Endometrial microvascular endothelial cells (primary cell): ENCODE results near the gene LTB4R. TPM values are rescaled to one million over a fixed set of nuclear protein-coding genes. Genes with fewer than 3 reads are reported as not detected.

Experiments
- in situ Hi-C: cut with HindIII; loops from 2 replicates; pipeline ENCODE4 v1.10.0; 2017; ENCODE audit warnings: low sequenced_read_pairs, low pct_unique_long_range_greater_than_20kb; ENCODE audit errors: inconsistent ontology term
- total RNA-seq: library from RNA; depleted of rRNA; stranded (reverse); fragments of >200 nt; gene quantifications from one replicate; pipeline ENCODE4 v1.2.3, GENCODE V29; 2015; ENCODE audit errors: inconsistent ontology term

Gene LTB4R
- total RNA-seq, 1 donor from 2014 or later = 22.6 TPM

GRCh38 chr14:24296341-24297157 is 14.8 kb upstream of the LTB4R start:
- in situ Hi-C loops = loop anchor here (10.0 kb wide), 1 partner anchor 92 kb away; the partner anchor contains the start of gene TSSK4

- in situ Hi-C loops = loop anchor here (10.0 kb wide), 1 partner anchor 93 kb away; the partner anchor contains the start of gene TSSK4
Measured at GRCh38 chr14:24297190-24297964, 13.9 kb upstream of the LTB4R start.

- in situ Hi-C loops = loop anchor here (10.0 kb wide), 1 partner anchor 94 kb away; the partner anchor contains the start of gene TSSK4
Measured at GRCh38 chr14:24298892-24299254, 12.4 kb upstream of the LTB4R start.

DNA sequence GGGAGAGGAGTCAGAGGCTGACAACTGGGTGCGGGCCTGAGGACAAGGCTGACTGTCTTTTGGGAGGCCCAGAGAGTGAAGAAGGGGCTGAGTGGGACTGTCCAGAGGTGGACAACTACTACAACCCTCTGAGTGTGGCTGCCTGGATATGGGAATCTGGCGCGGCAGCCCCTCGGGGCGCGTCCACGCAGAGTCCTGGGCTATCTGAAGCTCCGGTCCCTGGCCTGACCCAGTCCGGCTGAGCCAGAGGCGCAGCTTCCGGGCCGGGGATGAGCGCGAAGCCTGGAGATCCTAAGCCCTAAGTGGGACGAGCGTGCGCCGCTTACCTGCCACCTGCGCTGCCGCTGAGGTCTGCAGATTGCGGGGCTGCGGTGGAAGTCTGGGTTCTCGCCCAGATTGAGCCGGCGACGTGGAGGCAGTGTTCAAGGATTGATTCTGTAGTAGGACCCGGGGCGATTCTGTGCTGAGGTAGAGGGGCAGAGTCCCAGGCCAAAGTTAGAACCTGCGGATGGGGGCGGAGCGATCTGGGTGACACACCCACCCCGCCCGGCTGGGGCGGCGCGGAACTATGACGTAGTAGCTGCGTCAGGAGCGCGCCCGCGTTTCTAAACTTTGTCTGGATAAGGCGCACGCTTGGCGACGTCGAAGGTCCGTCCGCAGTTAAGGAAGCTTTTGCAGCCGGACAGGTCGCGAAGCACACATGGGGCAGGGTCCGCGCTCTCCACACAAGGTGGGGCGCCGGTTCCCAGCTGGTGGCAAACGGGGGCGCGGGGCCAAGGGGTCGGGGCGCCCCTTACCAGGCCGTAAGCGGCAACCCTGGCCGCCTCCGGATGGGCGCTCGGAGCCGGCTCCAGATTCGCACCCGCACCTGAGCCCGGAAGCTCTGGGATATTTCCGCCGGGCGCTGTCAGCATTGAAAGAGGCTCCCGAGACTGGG is 11.8 kb upstream of the LTB4R start, which contains the start of the genes DHRS1 and NOP9:
Gene DHRS1 (minus strand): TSS at position 526 of the 937 bp plus-strand sequence. CDS start 674 bp downstream, outside the sequence.
Gene NOP9 (plus strand): TSS at position 596 of the 937 bp plus-strand sequence. CDS start 105 bp downstream, at position 701.
- in situ Hi-C loops = loop anchor here (10.0 kb wide), 1 partner anchor 95 kb away; the partner anchor contains the start of gene TSSK4

- in situ Hi-C loops = no loop called here
Measured at GRCh38 chr14:24300326-24300980, 10.8 kb upstream of the LTB4R start.

- in situ Hi-C loops = no loop called here
Measured at GRCh38 chr14:24304019-24304387, 7.3 kb upstream of the LTB4R start.

DNA sequence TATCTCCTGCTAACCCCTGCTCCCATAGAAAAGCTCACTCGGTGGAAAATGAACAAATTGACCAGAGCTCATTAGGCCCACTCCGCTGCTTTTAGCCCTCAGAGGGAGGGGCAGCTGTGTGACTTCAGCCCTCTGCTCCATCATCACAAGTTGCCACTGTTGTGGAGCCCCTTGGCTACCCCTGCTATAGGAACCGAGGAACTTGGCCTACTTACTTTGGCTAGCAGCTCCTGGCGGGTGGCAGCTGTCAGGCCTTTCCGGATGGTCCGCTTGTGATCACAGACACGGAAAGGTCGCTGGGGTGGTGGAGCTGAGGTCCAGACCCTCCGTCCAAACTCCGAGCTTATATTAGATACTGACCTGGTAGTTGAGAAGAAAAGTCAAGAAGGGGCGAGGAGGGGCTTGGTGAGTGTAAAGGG is 4.1 kb upstream of the LTB4R start:
- in situ Hi-C loops = no loop called here

- in situ Hi-C loops = no loop called here
Measured at GRCh38 chr14:24307575-24308341, 3.5 kb upstream of the LTB4R start, which contains the start of gene CIDEB. Gene CIDEB (minus strand): TSS chr14:24307977. CDS start chr14:24307858, 119 bp downstream.

GRCh38 chr14:24308342-24309124 is 2.8 kb upstream of the LTB4R start:
- in situ Hi-C loops = no loop called here

DNA sequence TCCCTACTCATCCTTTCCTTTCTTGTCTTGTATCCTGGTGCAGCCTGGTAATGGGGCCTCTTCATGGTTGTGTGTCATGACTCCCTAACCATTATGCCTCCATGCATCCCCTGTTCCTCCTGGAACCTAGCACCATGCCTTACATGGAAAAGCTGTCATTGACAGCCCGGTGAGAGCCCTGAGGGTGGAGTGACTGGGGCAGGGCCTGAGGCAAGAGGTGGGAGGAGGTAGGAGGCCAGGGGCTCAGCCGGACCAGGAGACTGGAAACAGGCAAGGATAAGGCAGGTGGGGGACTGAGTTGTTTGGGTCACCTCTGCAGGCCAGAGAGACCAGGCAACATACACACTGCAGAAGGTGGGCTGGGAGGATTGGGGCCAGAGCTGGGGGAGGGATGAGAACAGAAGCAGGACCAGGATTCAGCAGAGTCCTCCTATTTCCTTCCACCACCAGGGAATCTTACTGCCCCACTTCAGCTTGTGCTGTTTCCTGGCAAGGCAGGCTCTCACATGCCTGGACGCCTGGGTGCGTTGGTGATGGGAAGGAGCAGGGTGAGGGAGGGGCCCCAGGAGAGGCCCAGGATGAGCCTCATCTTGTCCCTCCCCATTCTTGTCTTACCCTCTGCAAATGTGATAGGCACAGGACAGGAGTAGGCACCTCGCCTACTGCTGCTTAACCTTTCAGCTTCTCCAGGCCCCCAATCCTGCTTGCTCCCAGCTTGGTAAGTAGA is 1.6 kb upstream of the LTB4R start, which contains the start of gene LTB4R2:
Gene LTB4R2 (plus strand): TSS at position 603 of the 727 bp plus-strand sequence. CDS start 525 bp downstream, outside the sequence.
- in situ Hi-C loops = no loop called here

GRCh38 chr14:24310265-24310645 is 1.0 kb upstream of the LTB4R start:
- in situ Hi-C loops = no loop called here

DNA sequence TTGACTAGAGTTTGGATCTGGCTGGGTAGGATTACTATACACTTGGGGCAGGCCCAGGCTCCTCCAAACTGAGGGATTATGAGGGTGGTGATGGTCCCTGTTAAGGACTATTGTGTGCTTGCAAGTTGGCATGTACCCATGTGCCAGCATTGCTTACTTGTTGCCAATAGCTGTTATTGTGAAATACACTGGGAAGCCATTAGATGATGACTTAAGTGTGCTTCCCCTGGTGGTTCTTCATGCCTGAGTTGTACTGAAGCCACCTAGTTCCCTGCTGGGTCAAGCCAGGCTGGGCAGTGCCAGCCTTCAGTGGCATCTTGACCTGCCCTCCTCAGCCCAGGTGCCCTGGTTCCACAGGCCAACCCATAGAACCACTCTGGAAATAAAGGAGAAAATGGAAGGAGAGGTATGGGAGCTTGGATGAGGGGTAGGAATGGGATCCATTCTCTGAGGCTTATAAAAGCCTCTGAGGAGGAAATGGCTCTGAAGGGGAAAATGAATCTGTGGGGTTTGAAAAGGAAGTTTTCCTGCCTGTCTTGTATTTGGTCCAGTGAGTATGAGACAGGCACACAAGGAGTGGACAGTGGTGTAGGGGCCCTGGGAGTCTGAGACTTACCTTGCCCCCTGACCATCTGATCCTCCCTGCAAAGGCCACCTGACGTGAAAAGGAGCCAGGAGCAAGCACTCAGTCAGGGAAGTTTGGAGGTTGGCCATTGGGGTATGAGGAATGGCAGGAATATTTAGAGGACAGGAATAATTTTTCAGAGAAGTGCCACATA is 724 bp downstream of the LTB4R start:
- in situ Hi-C loops = no loop called here

DNA sequence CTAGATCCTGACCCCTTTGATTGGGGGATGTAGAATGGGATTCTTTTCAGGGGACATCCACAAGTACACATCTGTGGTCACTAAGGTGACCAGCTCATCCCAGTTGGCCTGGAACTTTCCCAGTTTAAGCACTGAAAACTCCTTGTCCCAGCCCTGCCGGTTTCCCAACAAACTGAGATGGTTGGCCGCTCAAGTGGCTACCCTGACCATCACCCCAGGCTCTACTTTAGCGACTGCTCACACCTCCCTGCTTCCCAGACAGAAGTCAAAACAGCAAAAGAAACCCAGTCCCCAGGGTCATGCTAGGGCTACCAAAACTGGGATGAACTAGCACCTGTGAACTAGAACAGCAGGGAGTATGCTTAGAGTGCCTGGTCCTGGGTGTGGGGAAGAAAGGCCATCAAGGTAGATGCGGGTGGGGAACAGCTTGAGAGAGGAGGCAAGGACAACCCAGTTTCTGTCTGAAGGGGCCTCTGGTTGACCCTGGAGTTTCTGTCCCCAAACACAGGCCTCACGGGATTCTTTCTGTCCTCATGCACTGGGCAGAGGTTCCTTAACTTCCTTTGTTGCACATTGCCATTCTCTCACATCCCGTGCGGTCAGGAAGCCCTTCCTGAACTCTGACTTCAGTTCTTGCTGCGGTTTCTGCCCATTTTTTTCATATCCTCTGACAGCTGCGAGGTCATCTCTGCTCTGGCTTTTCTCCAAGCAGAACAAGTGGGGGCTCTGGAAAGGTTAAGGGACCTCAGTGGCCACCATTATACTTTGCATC is 1.6 kb downstream of the LTB4R start:
- in situ Hi-C loops = no loop called here

- in situ Hi-C loops = no loop called here
Measured at GRCh38 chr14:24313913-24314312, 2.6 kb downstream of the LTB4R start.
